Mesenchymal stem cell (in vitro differentiated cells and primary cell): Measurements from ENCODE around the gene BRK1.

Source experiments
- DNase-seq: peaks from one replicate; pipeline ENCODE4 v3.0.0-alpha.2; 2013
- H2AFZ ChIP-seq: one replicate; pipeline ENCODE4 v1.6.1; 2013; ENCODE audit warnings: low read depth, mild to moderate bottlenecking, control low read depth, inconsistent platforms, low read length, moderate library complexity
- H2AK5ac ChIP-seq: 2 replicates; pipeline ENCODE4 v1.6.1; 2013; ENCODE audit warnings: low read length, moderate library complexity, mild to moderate bottlenecking, inconsistent platforms; ENCODE audit not compliant: severe bottlenecking
- H2BK120ac ChIP-seq: one replicate; pipeline ENCODE4 v1.6.1; 2013; ENCODE audit warnings: low read depth, mild to moderate bottlenecking, inconsistent platforms, low read length, moderate library complexity
- H2BK12ac ChIP-seq, 2 experiments: one replicate each; pipeline ENCODE4 v1.6.1; 2013; ENCODE audit warnings: inconsistent platforms in 2 of 2, low read length in 2 of 2, mild to moderate bottlenecking in 2 of 2, moderate library complexity in 2 of 2, control low read depth in 1 of 2
- H2BK15ac ChIP-seq: one replicate; pipeline ENCODE4 v1.6.1; 2013; ENCODE audit warnings: mild to moderate bottlenecking, low read depth, inconsistent platforms; ENCODE audit not compliant: poor library complexity, severe bottlenecking
- H2BK5ac ChIP-seq: 2 replicates; pipeline ENCODE4 v1.6.1; 2013; ENCODE audit warnings: low read depth, mild to moderate bottlenecking, low read length, control low read depth, inconsistent platforms; ENCODE audit not compliant: poor library complexity, severe bottlenecking
- H3K14ac ChIP-seq, 2 experiments: one replicate each; pipeline ENCODE4 v1.6.1; 2013; ENCODE audit warnings: inconsistent platforms in 2 of 2, low read length in 2 of 2, control low read depth in 1 of 2, mild to moderate bottlenecking in 1 of 2, moderate library complexity in 1 of 2
- H3K18ac ChIP-seq, 2 experiments: one replicate each; pipeline ENCODE4 v1.6.1; 2013; ENCODE audit warnings: inconsistent platforms in 2 of 2, low read length in 2 of 2, control low read depth in 1 of 2, low read depth in 1 of 2, mild to moderate bottlenecking in 1 of 2
- H3K23ac ChIP-seq, 2 experiments: one replicate each; pipeline ENCODE4 v1.6.1; 2013; ENCODE audit warnings: inconsistent platforms in 2 of 2, low read length in 2 of 2, mild to moderate bottlenecking in 2 of 2, moderate library complexity in 2 of 2, control low read depth in 1 of 2
- H3K27ac ChIP-seq: 2 replicates; pipeline ENCODE4 v1.5.1; 2013; ENCODE audit warnings: mild to moderate bottlenecking, moderate library complexity, low read length, control low read depth, inconsistent platforms; ENCODE audit not compliant: poor library complexity, severe bottlenecking
- H3K27me3 ChIP-seq, 2 experiments: 2 replicates each; pipeline versions ENCODE4 v1.6.1 to v1.7.0; 2013; ENCODE audit warnings: low read length in 2 of 2, mild to moderate bottlenecking in 2 of 2, moderate library complexity in 2 of 2, control low read depth in 1 of 2, inconsistent platforms in 1 of 2; ENCODE audit not compliant: control insufficient read depth in 1 of 2, insufficient read depth in 1 of 2
- H3K36me3 ChIP-seq, 2 experiments: 2 replicates each; pipeline versions ENCODE4 v1.6.1 to v1.7.0; 2013; ENCODE audit warnings: low read length in 2 of 2, control low read depth in 1 of 2, inconsistent platforms in 1 of 2, low read depth in 1 of 2, mild to moderate bottlenecking in 1 of 2; ENCODE audit not compliant: insufficient read depth in 2 of 2, control insufficient read depth in 1 of 2
- H3K4ac ChIP-seq, 2 experiments: one replicate each; pipeline ENCODE4 v1.6.1; 2013; ENCODE audit warnings: inconsistent platforms in 2 of 2, low read length in 2 of 2, mild to moderate bottlenecking in 2 of 2, moderate library complexity in 2 of 2, control low read depth in 1 of 2, low read depth in 1 of 2
- H3K4me1 ChIP-seq: 2 replicates; pipeline ENCODE4 v1.6.1; 2013; ENCODE audit warnings: low read depth, low read length, control low read depth; ENCODE audit not compliant: control insufficient read depth, insufficient read depth
- H3K4me2 ChIP-seq: 2 replicates; pipeline ENCODE4 v1.6.1; 2013; ENCODE audit warnings: low read length, mild to moderate bottlenecking, inconsistent platforms; ENCODE audit not compliant: poor library complexity, severe bottlenecking
- H3K4me3 ChIP-seq, 2 experiments: 2 replicates each; pipeline versions ENCODE4 v1.5.1 to v1.7.0; 2013; ENCODE audit warnings: low read length in 2 of 2, mild to moderate bottlenecking in 2 of 2, control low read depth in 1 of 2, low read depth in 1 of 2; ENCODE audit not compliant: insufficient read depth in 1 of 2
- H3K79me1 ChIP-seq: replicated peaks from 2 replicates; pipeline ENCODE4 v1.6.1; 2013; ENCODE audit warnings: mild to moderate bottlenecking, control low read depth, low read length, inconsistent platforms; ENCODE audit not compliant: poor library complexity, severe bottlenecking
- H3K9ac ChIP-seq: 2 replicates; pipeline ENCODE4 v1.7.0; 2013; ENCODE audit warnings: mild to moderate bottlenecking, low read length, moderate library complexity
- H3K9me3 ChIP-seq: 2 replicates; pipeline ENCODE4 v1.7.0; 2013; ENCODE audit warnings: mild to moderate bottlenecking, low read length; ENCODE audit not compliant: control insufficient read depth
- H4K8ac ChIP-seq: one replicate; pipeline ENCODE4 v1.6.1; 2013; ENCODE audit warnings: inconsistent platforms, mild to moderate bottlenecking, low read length, moderate library complexity
- H4K91ac ChIP-seq: one replicate; pipeline ENCODE4 v1.6.1; 2013; ENCODE audit warnings: mild to moderate bottlenecking, low read length, inconsistent platforms
- WGBS: methylation state at CpG from one replicate; pipeline ENCODE4 v1.1.7; 2013; ENCODE audit warnings: mixed read lengths; 5-methylcytosine and 5-hydroxymethylcytosine counted together

The BRK1 gene

GRCh38 chr3:10166213-10166604, 50.7 kb downstream of the BRK1 start:
- no peak overlapping the region for H3K23ac ChIP-seq
- H2AFZ ChIP-seq, result no peak overlapping the region
- no peak overlapping the region for H3K4ac ChIP-seq
- no peak overlapping the region for H4K91ac ChIP-seq
- WGBS, result 92% methylated on average over 5 of the region's 5 CpGs
- H3K18ac ChIP-seq, result no peak overlapping the region
- H3K14ac ChIP-seq, result no peak overlapping the region
- H3K4me1 ChIP-seq, result peaks cover 12% of the 10 kb centered on the region
- no peak overlapping the region for H2BK15ac ChIP-seq
- H3K4me3 ChIP-seq, result peak overlapping the region in 1 of 2 experiments; percentile 96
- peaks cover 14 to 35% of the 10 kb centered on the region in 2 experiments for H3K36me3 ChIP-seq
- no peak overlapping the region for H2BK5ac ChIP-seq
- H3K9me3 ChIP-seq, result no peaks in the 10 kb centered on the region
- no peak for DNase-seq
- no peak overlapping the region for H2BK120ac ChIP-seq
- H3K27ac ChIP-seq, result no peak overlapping the region
- H2AK5ac ChIP-seq, result peak overlapping the region; percentile 45
- H3K4me2 ChIP-seq, result peak overlapping the region; percentile 29
- peaks cover 0 to 4% of the 10 kb centered on the region in 2 experiments for H3K27me3 ChIP-seq
- no peak overlapping the region for H3K9ac ChIP-seq
- H4K8ac ChIP-seq, result peak overlapping the region; percentile 36
- H3K79me1 ChIP-seq, result peaks cover 23% of the 10 kb centered on the region
- H2BK12ac ChIP-seq, result peak overlapping the region in 1 of 2 experiments; percentile 45

GRCh38 chr3:10169000-10169496, 53.6 kb downstream of the BRK1 start:
- Histone ChIP-seq H2BK12ac (no peak overlapping the region), H3K4me1 (peaks cover 19% of the 10 kb centered on the region), H4K8ac (no peak overlapping the region), H2BK15ac (no peak overlapping the region), H3K23ac (no peak overlapping the region), H3K9ac (no peak overlapping the region), H2AK5ac (no peak overlapping the region), H3K14ac (no peak overlapping the region), H2BK5ac (no peak overlapping the region), H2BK120ac (no peak overlapping the region), H2AFZ (no peak overlapping the region), H3K36me3 (peaks cover 14 to 42% of the 10 kb centered on the region in 2 experiments), H3K27me3 (no peaks in the 10 kb centered on the region), H3K4ac (no peak overlapping the region), H4K91ac (no peak overlapping the region), H3K27ac (no peak overlapping the region), H3K79me1 (peaks cover 26% of the 10 kb centered on the region), H3K4me3 (no peak overlapping the region), H3K18ac (no peak overlapping the region), H3K4me2 (no peak overlapping the region), H3K9me3 (no peaks in the 10 kb centered on the region)
- DNase-seq, result no peak
- 70% methylated on average over 8 of the region's 8 CpGs for WGBS

GRCh38 chr3:10170915-10171478, 55.5 kb downstream of the BRK1 start:
- no peak overlapping the region for H2BK12ac ChIP-seq
- H2BK120ac ChIP-seq, result no peak overlapping the region

GRCh38 chr3:10173095-10173925, 57.8 kb downstream of the BRK1 start:
- H3K4me3 ChIP-seq, result no peak overlapping the region
- peak overlapping the region; percentile 76 for H3K27ac ChIP-seq
- H3K4ac ChIP-seq, result no peak overlapping the region
- no peak overlapping the region for H2BK120ac ChIP-seq
- H3K9me3 ChIP-seq, result no peaks in the 10 kb centered on the region
- H2BK12ac ChIP-seq, result no peak overlapping the region
- no peak overlapping the region for H2BK15ac ChIP-seq
- peak overlapping the region; percentile 70 for H3K9ac ChIP-seq
- no peak overlapping the region for H2BK5ac ChIP-seq
- no peaks in the 10 kb centered on the region for H3K27me3 ChIP-seq
- peak overlapping the region; percentile 45 for H4K91ac ChIP-seq
- peaks cover 23 to 41% of the 10 kb centered on the region in 2 experiments for H3K36me3 ChIP-seq
- H2AFZ ChIP-seq, result no peak overlapping the region
- no peak overlapping the region for H3K23ac ChIP-seq
- peaks cover 18% of the 10 kb centered on the region for H3K79me1 ChIP-seq
- peak; percentile 66 for DNase-seq
- H3K14ac ChIP-seq, result no peak overlapping the region
- 70% methylated on average over 8 of the region's 10 CpGs for WGBS
- H4K8ac ChIP-seq, result no peak overlapping the region
- H2AK5ac ChIP-seq, result peak overlapping the region; percentile 17
- H3K4me1 ChIP-seq, result peaks cover 13% of the 10 kb centered on the region
- H3K18ac ChIP-seq, result peak overlapping the region; percentile 1 to 14
- no peak overlapping the region for H3K4me2 ChIP-seq

More at GRCh38 chr3:10170915-10171478, 55.5 kb downstream of the BRK1 start:
- Histone ChIP-seq H3K4ac (no peak overlapping the region), H3K18ac (no peak overlapping the region), H3K9me3 (no peaks in the 10 kb centered on the region), H4K91ac (no peak overlapping the region), H3K23ac (no peak overlapping the region), H2AK5ac (no peak overlapping the region), H3K14ac (no peak overlapping the region), H2AFZ (no peak overlapping the region), H3K4me3 (no peak overlapping the region), H2BK5ac (no peak overlapping the region), H3K27me3 (no peaks in the 10 kb centered on the region), H3K36me3 (peaks cover 14 to 42% of the 10 kb centered on the region in 2 experiments), H3K9ac (no peak overlapping the region), H3K4me2 (no peak overlapping the region), H4K8ac (no peak overlapping the region), H3K4me1 (peaks cover 15% of the 10 kb centered on the region), H2BK15ac (no peak overlapping the region), H3K27ac (no peak overlapping the region), H3K79me1 (peaks cover 20% of the 10 kb centered on the region)
- WGBS, result 96% methylated on average over 13 of the region's 13 CpGs
- no peak for DNase-seq
